ENCODE measurements around the gene CAMK1D.

CAMK1D gene

DNA sequence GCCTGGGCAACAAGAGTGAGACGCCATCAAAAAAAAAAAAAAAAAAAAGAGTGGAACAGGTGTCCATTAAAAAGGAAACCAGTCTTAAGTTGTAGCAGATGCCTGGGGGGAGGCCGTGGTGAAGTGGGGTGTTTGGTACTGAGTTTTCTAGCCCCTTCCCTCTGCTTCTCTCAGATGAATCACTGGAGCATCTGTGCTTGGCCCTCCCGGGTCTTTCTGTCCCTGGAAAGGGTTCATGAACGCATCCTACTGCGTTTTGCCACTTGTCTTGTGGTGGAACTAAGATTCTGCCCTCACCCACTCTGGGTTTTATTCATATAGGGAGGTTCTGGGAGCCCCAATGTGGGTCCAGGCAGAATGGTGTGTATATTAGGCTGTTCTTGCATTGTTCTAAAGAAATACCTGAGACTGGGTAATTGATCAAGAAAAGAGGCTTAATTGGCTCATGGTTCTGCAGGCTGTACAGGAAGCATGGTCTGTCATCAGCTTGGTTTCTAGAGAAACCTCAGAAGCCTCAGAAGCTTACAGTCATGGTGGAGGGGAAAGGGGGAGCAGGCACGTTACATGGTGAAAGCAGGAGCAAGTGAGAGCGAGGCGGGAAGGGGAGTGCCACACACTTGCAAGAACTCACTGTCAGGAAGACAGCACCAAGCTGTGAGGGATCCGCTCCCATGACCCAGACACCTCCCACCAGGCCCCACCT is 63.5 kb downstream of the CAMK1D start:
- Histone ChIP-seq H3K27me3 (ENCODE audit: control insufficient read depth, insufficient read depth, low read length, poor library complexity, severe bottlenecking) (no peaks in the 10 kb centered on the region), H3K4me1 (ENCODE audit: control insufficient read depth, insufficient read depth, low read length) (no peaks in the 10 kb centered on the region), H3K27ac (ENCODE audit: insufficient read depth, low read depth, low read length, poor library complexity, severe bottlenecking) (no peak overlapping the region), H3K9me3 (ENCODE audit: control insufficient read depth, low read length) (no peaks in the 10 kb centered on the region), H3K36me3 (ENCODE audit: control insufficient read depth, insufficient read depth, low read length) (no peaks in the 10 kb centered on the region), H3K4me3 (ENCODE audit: insufficient read depth, low read depth, low read length) (no peak overlapping the region)
- WGBS, 2 experiments: 96% methylated on average over 9 of the region's 9 CpGs

DNA sequence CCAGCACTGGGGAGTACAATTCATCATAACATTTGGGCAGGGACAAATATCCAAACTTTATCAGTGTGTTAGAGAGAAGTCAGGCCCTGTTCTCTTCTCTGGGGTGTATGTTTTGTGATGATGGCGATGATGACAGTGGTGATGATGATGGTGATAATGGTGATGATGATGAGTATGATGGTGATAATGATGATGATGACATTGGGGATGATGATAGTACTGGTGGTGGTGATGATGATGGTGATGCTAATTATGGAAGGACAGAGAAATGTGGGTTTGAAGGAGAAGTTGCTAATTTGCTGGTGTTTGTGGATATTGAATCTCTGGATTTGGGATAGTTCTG is 64.0 kb downstream of the CAMK1D start:
- Histone ChIP-seq H3K27me3 (ENCODE audit: control insufficient read depth, insufficient read depth, low read length, poor library complexity, severe bottlenecking) (no peaks in the 10 kb centered on the region), H3K27ac (ENCODE audit: insufficient read depth, low read depth, low read length, poor library complexity, severe bottlenecking) (no peak overlapping the region), H3K9me3 (ENCODE audit: control insufficient read depth, low read length) (no peaks in the 10 kb centered on the region), H3K4me3 (ENCODE audit: insufficient read depth, low read depth, low read length) (no peak overlapping the region), H3K4me1 (ENCODE audit: control insufficient read depth, insufficient read depth, low read length) (no peaks in the 10 kb centered on the region), H3K36me3 (ENCODE audit: control insufficient read depth, insufficient read depth, low read length) (no peaks in the 10 kb centered on the region)
- WGBS, 2 experiments: 81 to 96% methylated on average over 1 of the region's 1 CpG

DNA sequence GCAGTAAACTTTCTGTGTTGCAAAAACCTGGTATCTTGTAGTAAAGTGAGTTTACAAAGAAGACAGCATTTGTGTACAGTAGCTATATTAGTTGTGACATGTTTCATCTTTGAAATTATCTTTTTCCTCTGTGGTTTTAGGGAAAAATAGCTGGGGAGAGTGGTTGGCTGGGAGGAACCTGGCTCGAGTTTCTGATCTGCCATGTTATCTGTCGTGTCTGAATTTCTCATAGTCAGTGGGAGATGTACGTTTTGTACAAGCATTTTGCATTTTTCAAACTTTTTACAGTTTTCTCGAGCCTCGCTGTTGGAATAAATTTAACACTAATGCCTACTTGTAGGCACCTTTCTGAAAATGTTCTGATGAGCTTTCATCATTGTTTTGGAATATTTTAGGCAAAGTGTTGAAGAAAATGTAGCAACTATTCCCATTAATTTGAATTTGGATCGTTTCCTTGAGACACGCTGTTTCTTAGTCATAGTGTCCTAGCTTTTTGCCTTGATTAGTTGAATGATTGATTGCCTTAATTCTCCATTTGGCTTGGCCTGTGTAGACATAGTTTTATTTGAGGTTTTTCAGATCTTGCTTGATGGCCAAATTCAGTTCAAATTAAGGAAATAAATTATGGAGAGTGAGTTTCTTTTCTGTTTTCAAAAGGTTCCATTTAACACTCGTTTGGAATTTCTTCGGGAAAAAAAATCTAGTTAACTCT is 65.1 kb downstream of the CAMK1D start:
- no peak overlapping the region for H3K27ac ChIP-seq (ENCODE audit: insufficient read depth, low read depth, low read length, poor library complexity, severe bottlenecking)
- H3K4me3 ChIP-seq (ENCODE audit: insufficient read depth, low read depth, low read length): no peak overlapping the region
- H3K4me1 ChIP-seq (ENCODE audit: control insufficient read depth, insufficient read depth, low read length): no peaks in the 10 kb centered on the region
- H3K36me3 ChIP-seq (ENCODE audit: control insufficient read depth, insufficient read depth, low read length): no peaks in the 10 kb centered on the region
- H3K9me3 ChIP-seq (ENCODE audit: control insufficient read depth, low read length): no peaks in the 10 kb centered on the region
- 94% methylated on average over 9 of the region's 9 CpGs for WGBS, 2 experiments
- H3K27me3 ChIP-seq (ENCODE audit: control insufficient read depth, insufficient read depth, low read length, poor library complexity, severe bottlenecking): no peaks in the 10 kb centered on the region

DNA sequence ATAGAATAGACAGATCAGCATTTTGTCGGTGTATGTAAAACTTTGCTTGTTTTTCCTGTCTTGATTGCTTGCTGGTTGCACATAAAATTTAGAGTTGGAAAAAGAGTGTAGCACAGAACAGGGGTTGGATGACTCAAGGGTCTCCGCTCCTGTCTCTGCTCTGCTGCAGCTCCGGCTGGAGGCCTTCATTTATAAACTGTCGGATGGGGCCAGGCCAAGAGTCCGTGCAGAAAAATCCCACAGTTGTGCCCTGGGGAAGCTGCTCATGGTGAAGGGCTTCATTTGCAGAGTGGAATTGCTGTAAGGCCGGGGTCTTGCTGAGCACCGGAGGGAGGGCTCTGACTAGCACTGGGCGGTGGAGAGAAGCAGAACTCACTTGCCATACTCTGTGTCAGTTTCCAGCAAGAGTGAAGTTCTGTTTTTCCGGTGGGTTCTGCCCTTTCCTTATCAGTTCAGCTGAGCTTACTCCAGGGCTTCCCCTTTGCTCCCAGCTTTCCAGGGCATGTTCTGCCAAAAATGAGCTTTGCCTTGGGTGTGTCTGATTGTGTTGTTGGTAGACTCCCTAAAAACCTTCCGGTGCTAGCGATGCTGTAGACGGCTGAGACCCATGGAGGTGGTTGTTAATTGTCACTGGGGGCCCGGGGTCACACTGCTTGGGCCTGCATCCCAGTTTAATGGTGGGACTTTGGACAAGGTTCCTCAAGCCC is 67.2 kb downstream of the CAMK1D start:
- H3K27me3 ChIP-seq (ENCODE audit: control insufficient read depth, insufficient read depth, low read length, poor library complexity, severe bottlenecking): no peaks in the 10 kb centered on the region
- H3K27ac ChIP-seq (ENCODE audit: insufficient read depth, low read depth, low read length, poor library complexity, severe bottlenecking): no peak overlapping the region
- H3K9me3 ChIP-seq (ENCODE audit: control insufficient read depth, low read length): no peaks in the 10 kb centered on the region
- no peaks in the 10 kb centered on the region for H3K4me1 ChIP-seq (ENCODE audit: control insufficient read depth, insufficient read depth, low read length)
- no peaks in the 10 kb centered on the region for H3K36me3 ChIP-seq (ENCODE audit: control insufficient read depth, insufficient read depth, low read length)
- H3K4me3 ChIP-seq (ENCODE audit: insufficient read depth, low read depth, low read length): no peak overlapping the region
- WGBS, 2 experiments: 94 to 96% methylated on average over 13 of the region's 13 CpGs

DNA sequence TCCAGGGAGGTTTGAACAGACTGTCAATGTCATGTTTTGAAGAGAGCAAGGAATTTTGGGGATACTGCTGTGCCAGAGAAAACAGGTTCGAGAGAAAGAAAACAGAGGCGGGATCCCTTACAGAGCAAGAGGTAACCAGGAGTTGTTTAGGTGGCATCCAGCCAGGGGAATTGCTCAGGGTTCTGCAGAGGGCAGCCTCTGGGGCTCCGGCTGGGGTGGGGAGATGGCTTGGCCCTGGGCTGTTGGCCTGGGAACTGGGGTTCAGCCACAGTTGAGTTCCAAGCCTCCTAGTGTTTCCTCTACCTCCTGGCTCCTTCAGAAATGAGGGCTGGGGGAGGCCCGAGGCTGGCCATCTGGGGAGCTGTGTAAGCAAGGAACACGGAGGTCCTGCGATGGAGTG is 68.0 kb downstream of the CAMK1D start:
- no peaks in the 10 kb centered on the region for H3K4me1 ChIP-seq (ENCODE audit: control insufficient read depth, insufficient read depth, low read length)
- no peaks in the 10 kb centered on the region for H3K36me3 ChIP-seq (ENCODE audit: control insufficient read depth, insufficient read depth, low read length)
- 78 to 81% methylated on average over 6 of the region's 6 CpGs for WGBS, 2 experiments
- no peak overlapping the region for H3K4me3 ChIP-seq (ENCODE audit: insufficient read depth, low read depth, low read length)
- no peaks in the 10 kb centered on the region for H3K9me3 ChIP-seq (ENCODE audit: control insufficient read depth, low read length)
- no peak overlapping the region for H3K27ac ChIP-seq (ENCODE audit: insufficient read depth, low read depth, low read length, poor library complexity, severe bottlenecking)
- H3K27me3 ChIP-seq (ENCODE audit: control insufficient read depth, insufficient read depth, low read length, poor library complexity, severe bottlenecking): no peaks in the 10 kb centered on the region

DNA sequence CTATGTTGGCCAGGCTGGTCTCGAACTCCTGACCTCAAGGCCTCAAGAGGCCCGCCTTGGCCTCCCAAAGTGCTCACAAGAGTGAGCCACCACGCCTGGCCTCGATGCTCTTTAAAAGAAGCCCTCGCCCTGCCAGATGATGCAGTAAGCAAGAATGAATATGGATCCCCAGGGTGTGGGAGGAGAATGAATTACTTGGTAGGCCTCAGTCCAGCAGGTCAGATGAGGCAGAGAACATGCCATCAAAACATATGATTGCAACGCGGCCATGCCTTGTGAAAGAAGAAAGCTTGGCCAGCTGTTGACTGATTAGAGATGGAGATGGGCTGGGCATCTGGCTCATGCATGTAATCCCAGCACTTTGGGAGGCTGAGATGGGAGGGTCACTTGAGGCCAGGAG is 68.7 kb downstream of the CAMK1D start:
- Histone ChIP-seq H3K9me3 (ENCODE audit: control insufficient read depth, low read length) (no peaks in the 10 kb centered on the region), H3K27me3 (ENCODE audit: control insufficient read depth, insufficient read depth, low read length, poor library complexity, severe bottlenecking) (no peaks in the 10 kb centered on the region), H3K4me3 (ENCODE audit: insufficient read depth, low read depth, low read length) (no peak overlapping the region), H3K4me1 (ENCODE audit: control insufficient read depth, insufficient read depth, low read length) (no peaks in the 10 kb centered on the region), H3K27ac (ENCODE audit: insufficient read depth, low read depth, low read length, poor library complexity, severe bottlenecking) (no peak overlapping the region), H3K36me3 (ENCODE audit: control insufficient read depth, insufficient read depth, low read length) (no peaks in the 10 kb centered on the region)
- 86 to 88% methylated on average over 7 of the region's 7 CpGs for WGBS, 2 experiments

DNA sequence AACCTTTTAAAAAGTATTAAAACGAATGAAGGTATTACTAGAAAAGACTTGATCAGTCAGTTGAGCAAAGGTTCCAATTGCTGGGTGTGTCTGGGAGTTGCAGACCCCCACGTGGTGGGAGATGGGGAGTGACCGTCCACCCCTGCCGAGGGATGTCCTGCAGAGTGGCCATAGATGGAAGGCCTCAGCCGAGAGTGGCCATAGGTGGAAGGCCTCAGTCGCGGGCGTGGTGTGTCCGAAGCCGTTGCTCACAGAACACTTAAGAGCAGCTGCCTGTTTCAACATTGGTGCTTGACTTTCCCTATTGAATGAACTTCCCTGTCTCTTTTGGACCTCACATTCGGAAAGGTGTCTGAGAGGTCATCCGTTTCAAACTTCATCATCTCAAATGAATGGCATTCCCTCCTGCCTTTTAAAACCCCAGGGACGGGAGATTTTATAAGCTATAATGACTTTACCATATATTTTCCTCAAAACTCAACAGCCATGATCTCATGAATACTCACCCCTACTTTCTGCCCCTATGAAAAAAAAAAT is 69.4 kb downstream of the CAMK1D start:
- Histone ChIP-seq H3K4me3 (ENCODE audit: insufficient read depth, low read depth, low read length) (no peak overlapping the region), H3K27ac (ENCODE audit: insufficient read depth, low read depth, low read length, poor library complexity, severe bottlenecking) (no peak overlapping the region), H3K27me3 (ENCODE audit: control insufficient read depth, insufficient read depth, low read length, poor library complexity, severe bottlenecking) (no peaks in the 10 kb centered on the region), H3K9me3 (ENCODE audit: control insufficient read depth, low read length) (no peaks in the 10 kb centered on the region), H3K36me3 (ENCODE audit: control insufficient read depth, insufficient read depth, low read length) (no peaks in the 10 kb centered on the region), H3K4me1 (ENCODE audit: control insufficient read depth, insufficient read depth, low read length) (no peaks in the 10 kb centered on the region)
- 88 to 93% methylated on average over 13 of the region's 13 CpGs for WGBS, 2 experiments

DNA sequence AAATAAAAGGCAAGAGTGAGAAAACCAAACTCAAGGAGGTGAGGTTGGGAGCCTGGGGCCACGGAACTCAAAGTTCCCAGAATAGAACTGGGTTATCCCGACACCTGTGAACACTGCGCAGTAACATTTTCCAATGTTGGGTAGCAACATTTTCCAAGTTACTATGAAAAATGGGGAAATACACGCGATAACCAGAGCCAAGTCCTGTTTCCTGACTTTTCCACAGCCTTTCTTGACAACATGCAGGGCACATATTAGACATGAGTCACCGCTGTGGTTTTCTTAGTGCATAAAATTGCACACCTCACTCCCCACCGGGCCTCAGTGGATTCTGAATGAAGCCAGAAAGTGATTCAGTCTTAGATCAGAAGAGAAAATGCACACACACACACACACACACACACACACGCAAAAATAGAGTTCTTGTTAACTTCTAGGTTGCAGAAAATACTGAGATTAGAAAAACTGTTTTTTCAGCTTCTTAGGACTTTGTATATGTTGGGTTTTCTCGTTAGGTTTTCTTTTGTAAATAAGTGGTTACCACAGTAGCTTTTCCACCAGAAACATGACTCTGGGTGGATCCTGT is 70.0 kb downstream of the CAMK1D start:
- WGBS, 2 experiments: 93 to 94% methylated on average over 8 of the region's 9 CpGs
- Histone ChIP-seq H3K4me1 (ENCODE audit: control insufficient read depth, insufficient read depth, low read length) (no peaks in the 10 kb centered on the region), H3K27me3 (ENCODE audit: control insufficient read depth, insufficient read depth, low read length, poor library complexity, severe bottlenecking) (no peaks in the 10 kb centered on the region), H3K36me3 (ENCODE audit: control insufficient read depth, insufficient read depth, low read length) (no peaks in the 10 kb centered on the region), H3K27ac (ENCODE audit: insufficient read depth, low read depth, low read length, poor library complexity, severe bottlenecking) (no peak overlapping the region), H3K4me3 (ENCODE audit: insufficient read depth, low read depth, low read length) (no peak overlapping the region), H3K9me3 (ENCODE audit: control insufficient read depth, low read length) (no peaks in the 10 kb centered on the region)

DNA sequence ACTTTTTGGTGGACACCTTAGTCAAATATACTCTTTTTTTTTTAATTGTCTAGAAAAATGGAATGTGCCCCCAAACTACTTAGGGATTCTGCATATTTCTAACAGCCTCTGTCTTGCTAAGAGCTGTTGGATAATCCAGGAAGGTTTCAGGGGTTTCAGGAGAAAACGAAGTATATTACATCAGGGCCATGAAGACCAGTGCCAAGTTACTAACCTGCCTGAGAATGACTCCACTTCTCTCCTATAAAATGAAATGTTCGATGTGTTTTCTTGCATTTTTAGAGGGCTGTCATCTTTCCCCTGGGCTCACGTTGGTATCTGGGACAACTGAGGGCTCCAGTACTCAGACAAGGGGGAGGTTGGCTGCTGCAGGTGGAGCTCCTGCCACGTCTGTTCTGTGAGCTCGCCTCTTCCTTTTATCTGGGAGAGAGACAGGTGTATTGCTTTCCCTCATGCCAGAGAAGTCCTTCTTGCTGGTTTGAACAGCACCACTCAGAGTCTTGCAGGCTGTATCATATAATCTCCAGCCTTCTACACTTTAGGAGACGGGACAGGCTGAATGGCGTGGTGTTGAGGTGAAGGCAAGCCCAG is 71.3 kb downstream of the CAMK1D start:
- 89 to 97% methylated on average over 7 of the region's 7 CpGs for WGBS, 2 experiments
- Histone ChIP-seq H3K9me3 (ENCODE audit: control insufficient read depth, low read length) (no peaks in the 10 kb centered on the region), H3K4me1 (ENCODE audit: control insufficient read depth, insufficient read depth, low read length) (no peaks in the 10 kb centered on the region), H3K27ac (ENCODE audit: insufficient read depth, low read depth, low read length, poor library complexity, severe bottlenecking) (no peak overlapping the region), H3K36me3 (ENCODE audit: control insufficient read depth, insufficient read depth, low read length) (no peaks in the 10 kb centered on the region), H3K27me3 (ENCODE audit: control insufficient read depth, insufficient read depth, low read length, poor library complexity, severe bottlenecking) (no peaks in the 10 kb centered on the region), H3K4me3 (ENCODE audit: insufficient read depth, low read depth, low read length) (no peak overlapping the region)

DNA sequence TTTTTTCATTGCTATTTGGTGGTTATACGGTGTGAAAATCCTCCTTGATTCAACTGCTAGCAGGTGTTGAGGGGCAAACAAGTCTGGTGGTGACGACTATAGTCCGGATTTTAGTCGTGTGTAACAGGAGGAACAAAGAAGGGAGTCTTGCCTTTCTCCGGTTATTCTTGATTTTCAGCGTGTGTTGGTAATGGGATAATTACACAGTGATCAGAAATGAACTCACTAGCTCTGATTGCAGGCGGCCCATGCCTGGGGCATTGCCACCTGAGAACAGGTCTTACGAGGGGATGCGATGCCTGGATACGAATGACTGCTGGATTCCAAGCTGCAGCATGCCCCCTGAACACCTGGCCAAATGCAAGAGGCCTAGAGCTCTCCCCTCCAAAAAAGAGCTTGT is 72.8 kb downstream of the CAMK1D start:
- H3K9me3 ChIP-seq (ENCODE audit: control insufficient read depth, low read length): no peaks in the 10 kb centered on the region
- 90 to 92% methylated on average over 10 of the region's 10 CpGs for WGBS, 2 experiments
- no peaks in the 10 kb centered on the region for H3K36me3 ChIP-seq (ENCODE audit: control insufficient read depth, insufficient read depth, low read length)
- no peaks in the 10 kb centered on the region for H3K4me1 ChIP-seq (ENCODE audit: control insufficient read depth, insufficient read depth, low read length)
- no peaks in the 10 kb centered on the region for H3K27me3 ChIP-seq (ENCODE audit: control insufficient read depth, insufficient read depth, low read length, poor library complexity, severe bottlenecking)
- H3K4me3 ChIP-seq (ENCODE audit: insufficient read depth, low read depth, low read length): no peak overlapping the region
- H3K27ac ChIP-seq (ENCODE audit: insufficient read depth, low read depth, low read length, poor library complexity, severe bottlenecking): no peak overlapping the region
